H1 (cell line): ENCODE data around the gene C11orf58. TPM values are rescaled to one million over a fixed set of nuclear protein-coding genes. Genes with fewer than 3 reads are reported as not detected.

Source experiments
- NRF1 ChIP-seq: IDR thresholded peaks from 2 replicates; pipeline ENCODE4 v1.6.1; 2011; ENCODE audit warnings: mild to moderate bottlenecking, low read depth, low read length, improper control_type of control experiment
- polyA plus RNA-seq, 7 experiments: library from polyadenylated mRNA; depleted of rRNA in 3 of 7; stranded (reverse) in 5 of 7; unstranded in 2 of 7; fragments of >200 nt in 5 of 7; fragments of 200-250 nt in 2 of 7; gene quantifications; 1 replicate in 5 of 7; 2 replicates in 1 of 7; 4 replicates in 1 of 7; pipeline versions ENCODE4 v1.2.1 to v1.2.3, GENCODE V29; 2011 to 2013; ENCODE audit warnings: missing spikeins in 2 of 7, mixed read lengths in 2 of 7
- total RNA-seq: library from RNA; stranded (reverse); fragmentation: NEBNext Ultra II Directional; extraction: Animal tissue kit (Norgen Biotek cat#: 25700); gene quantifications from 2 replicates; pipeline ENCODE4 v1.2.1, GENCODE V29; 2021
- TF ChIP-seq, protein P1 (sequence below): fragments of 300-600 bp; sonication (generic); IDR thresholded peaks from 2 replicates; pipeline ENCODE4 v1.7.1; 2012; ENCODE audit warnings: low read length, moderate library complexity, mild to moderate bottlenecking, inconsistent platforms; ENCODE audit not compliant: insufficient replicate concordance

The C11orf58 gene
- total and polyA plus RNA-seq, 2 of the 8 experiments (the other 6 are each of a cell fraction or from before 2014, with no cell fraction given), result 70.7 to 181 TPM

DNA sequence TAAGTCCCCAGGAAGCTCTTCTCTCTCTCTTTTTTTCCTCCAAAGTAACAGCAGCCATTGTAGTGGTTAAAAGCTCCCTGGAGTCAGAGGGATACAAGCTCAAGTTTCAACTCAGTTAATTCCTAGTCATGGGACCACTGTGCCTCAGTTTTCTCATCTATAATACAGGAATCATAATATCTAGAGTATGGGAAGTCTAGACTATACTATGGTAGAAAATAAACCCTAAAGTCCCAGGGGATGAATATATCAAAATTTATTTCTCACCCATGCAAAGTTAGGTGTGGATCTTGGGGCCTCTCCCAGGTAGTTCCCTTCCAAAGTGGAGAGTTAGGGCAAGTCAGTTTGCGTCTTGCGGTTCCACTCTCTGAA lies 33.7 kb downstream of the C11orf58 start (continued):
- TF ChIP-seq, protein P1, sequence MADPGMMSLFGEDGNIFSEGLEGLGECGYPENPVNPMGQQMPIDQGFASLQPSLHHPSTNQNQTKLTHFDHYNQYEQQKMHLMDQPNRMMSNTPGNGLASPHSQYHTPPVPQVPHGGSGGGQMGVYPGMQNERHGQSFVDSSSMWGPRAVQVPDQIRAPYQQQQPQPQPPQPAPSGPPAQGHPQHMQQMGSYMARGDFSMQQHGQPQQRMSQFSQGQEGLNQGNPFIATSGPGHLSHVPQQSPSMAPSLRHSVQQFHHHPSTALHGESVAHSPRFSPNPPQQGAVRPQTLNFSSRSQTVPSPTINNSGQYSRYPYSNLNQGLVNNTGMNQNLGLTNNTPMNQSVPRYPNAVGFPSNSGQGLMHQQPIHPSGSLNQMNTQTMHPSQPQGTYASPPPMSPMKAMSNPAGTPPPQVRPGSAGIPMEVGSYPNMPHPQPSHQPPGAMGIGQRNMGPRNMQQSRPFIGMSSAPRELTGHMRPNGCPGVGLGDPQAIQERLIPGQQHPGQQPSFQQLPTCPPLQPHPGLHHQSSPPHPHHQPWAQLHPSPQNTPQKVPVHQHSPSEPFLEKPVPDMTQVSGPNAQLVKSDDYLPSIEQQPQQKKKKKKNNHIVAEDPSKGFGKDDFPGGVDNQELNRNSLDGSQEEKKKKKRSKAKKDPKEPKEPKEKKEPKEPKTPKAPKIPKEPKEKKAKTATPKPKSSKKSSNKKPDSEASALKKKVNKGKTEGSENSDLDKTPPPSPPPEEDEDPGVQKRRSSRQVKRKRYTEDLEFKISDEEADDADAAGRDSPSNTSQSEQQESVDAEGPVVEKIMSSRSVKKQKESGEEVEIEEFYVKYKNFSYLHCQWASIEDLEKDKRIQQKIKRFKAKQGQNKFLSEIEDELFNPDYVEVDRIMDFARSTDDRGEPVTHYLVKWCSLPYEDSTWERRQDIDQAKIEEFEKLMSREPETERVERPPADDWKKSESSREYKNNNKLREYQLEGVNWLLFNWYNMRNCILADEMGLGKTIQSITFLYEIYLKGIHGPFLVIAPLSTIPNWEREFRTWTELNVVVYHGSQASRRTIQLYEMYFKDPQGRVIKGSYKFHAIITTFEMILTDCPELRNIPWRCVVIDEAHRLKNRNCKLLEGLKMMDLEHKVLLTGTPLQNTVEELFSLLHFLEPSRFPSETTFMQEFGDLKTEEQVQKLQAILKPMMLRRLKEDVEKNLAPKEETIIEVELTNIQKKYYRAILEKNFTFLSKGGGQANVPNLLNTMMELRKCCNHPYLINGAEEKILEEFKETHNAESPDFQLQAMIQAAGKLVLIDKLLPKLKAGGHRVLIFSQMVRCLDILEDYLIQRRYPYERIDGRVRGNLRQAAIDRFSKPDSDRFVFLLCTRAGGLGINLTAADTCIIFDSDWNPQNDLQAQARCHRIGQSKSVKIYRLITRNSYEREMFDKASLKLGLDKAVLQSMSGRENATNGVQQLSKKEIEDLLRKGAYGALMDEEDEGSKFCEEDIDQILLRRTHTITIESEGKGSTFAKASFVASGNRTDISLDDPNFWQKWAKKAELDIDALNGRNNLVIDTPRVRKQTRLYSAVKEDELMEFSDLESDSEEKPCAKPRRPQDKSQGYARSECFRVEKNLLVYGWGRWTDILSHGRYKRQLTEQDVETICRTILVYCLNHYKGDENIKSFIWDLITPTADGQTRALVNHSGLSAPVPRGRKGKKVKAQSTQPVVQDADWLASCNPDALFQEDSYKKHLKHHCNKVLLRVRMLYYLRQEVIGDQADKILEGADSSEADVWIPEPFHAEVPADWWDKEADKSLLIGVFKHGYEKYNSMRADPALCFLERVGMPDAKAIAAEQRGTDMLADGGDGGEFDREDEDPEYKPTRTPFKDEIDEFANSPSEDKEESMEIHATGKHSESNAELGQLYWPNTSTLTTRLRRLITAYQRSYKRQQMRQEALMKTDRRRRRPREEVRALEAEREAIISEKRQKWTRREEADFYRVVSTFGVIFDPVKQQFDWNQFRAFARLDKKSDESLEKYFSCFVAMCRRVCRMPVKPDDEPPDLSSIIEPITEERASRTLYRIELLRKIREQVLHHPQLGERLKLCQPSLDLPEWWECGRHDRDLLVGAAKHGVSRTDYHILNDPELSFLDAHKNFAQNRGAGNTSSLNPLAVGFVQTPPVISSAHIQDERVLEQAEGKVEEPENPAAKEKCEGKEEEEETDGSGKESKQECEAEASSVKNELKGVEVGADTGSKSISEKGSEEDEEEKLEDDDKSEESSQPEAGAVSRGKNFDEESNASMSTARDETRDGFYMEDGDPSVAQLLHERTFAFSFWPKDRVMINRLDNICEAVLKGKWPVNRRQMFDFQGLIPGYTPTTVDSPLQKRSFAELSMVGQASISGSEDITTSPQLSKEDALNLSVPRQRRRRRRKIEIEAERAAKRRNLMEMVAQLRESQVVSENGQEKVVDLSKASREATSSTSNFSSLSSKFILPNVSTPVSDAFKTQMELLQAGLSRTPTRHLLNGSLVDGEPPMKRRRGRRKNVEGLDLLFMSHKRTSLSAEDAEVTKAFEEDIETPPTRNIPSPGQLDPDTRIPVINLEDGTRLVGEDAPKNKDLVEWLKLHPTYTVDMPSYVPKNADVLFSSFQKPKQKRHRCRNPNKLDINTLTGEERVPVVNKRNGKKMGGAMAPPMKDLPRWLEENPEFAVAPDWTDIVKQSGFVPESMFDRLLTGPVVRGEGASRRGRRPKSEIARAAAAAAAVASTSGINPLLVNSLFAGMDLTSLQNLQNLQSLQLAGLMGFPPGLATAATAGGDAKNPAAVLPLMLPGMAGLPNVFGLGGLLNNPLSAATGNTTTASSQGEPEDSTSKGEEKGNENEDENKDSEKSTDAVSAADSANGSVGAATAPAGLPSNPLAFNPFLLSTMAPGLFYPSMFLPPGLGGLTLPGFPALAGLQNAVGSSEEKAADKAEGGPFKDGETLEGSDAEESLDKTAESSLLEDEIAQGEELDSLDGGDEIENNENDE, result no peak
- TF ChIP-seq NRF1, result no peak
